ENCODE measurements around the gene CRYBA4. TPM values are rescaled to one million over a fixed set of nuclear protein-coding genes. Genes with fewer than 3 reads are reported as not detected.

The CRYBA4 gene
- polyA plus RNA-seq, 1 of the 3 experiments (the other 2 are of a cell fraction) = not detected

GRCh38 chr22:26587991-26588613 lies 33.7 kb upstream of the CRYBA4 start:
- no peaks in the 10 kb centered on the region; the same call in 1 of the 2 replicates for H4K20me1 ChIP-seq (ENCODE audit: insufficient read depth)
- peaks cover 20% of the 10 kb centered on the region for H3F3A ChIP-seq (replicated peaks; ENCODE audit: insufficient read depth)
- no peak overlapping the region for H3K9ac ChIP-seq
- H3K9me3 ChIP-seq = no peaks in the 10 kb centered on the region
- H2AFZ ChIP-seq (ENCODE audit: low read depth) = no peak overlapping the region
- DNase-seq = no peak
- H3K27ac ChIP-seq (ENCODE audit: low read depth in 2 of 2, low read length in 1 of 2) = no peak overlapping the region
- WGBS (ENCODE audit: low lambda C conversion rate) = 94% methylated on average over 4 of the region's 4 CpGs
- TF ChIP-seq TCF12 (IDR thresholded peaks at IDR 0.05) (no peak), TEAD4 (IDR thresholded peaks at IDR 0.05; ENCODE audit: borderline replicate concordance, insufficient read depth) (no peak), IRF3 (IDR thresholded peaks at IDR 0.05; ENCODE audit: low read depth, low read length) (no peak), FOXJ3 (CRISPR knock-in tag; IDR thresholded peaks at IDR 0.05) (no peak), TAF1 (IDR thresholded peaks at IDR 0.05; ENCODE audit: borderline replicate concordance, low read depth, low read length) (no peak), FOXM1 (IDR thresholded peaks at IDR 0.05; ENCODE audit: low read depth) (no peak), PBX3 (IDR thresholded peaks at IDR 0.05) (no peak), GABPA (IDR thresholded peaks at IDR 0.05; ENCODE audit: low read depth) (no peak), JUND (IDR thresholded peaks at IDR 0.05) (no peak), RXRA (IDR thresholded peaks at IDR 0.05; ENCODE audit: borderline replicate concordance, low read depth) (no peak), RFX5 (IDR thresholded peaks at IDR 0.05; ENCODE audit: low read length) (no peak), EZH2phosphoT487 (IDR thresholded peaks at IDR 0.05; ENCODE audit: borderline replicate concordance, low read depth) (no peak), RAD21 (IDR thresholded peaks at IDR 0.05; ENCODE audit: low read length) (no peak), FOSL2 (IDR thresholded peaks at IDR 0.05; ENCODE audit: borderline replicate concordance, low read depth) (no peak), MXI1 (IDR thresholded peaks at IDR 0.05; ENCODE audit: low read depth, low read length) (no peak)
- H3K4me2 ChIP-seq = no peak overlapping the region
- ChIA-PET CTCF (interaction anchor here (0.6 to 1.1 kb wide), 2 partner anchors 29 to 198 kb away, joined by 3 to 4 read pairs; no protein-coding TSS in a partner anchor), POLR2A (no interaction called here)
- no peaks in the 10 kb centered on the region for H3K27me3 ChIP-seq (ENCODE audit: insufficient read depth)
- H3K9me2 ChIP-seq = no peaks in the 10 kb centered on the region
- H3K4me1 ChIP-seq (ENCODE audit: control insufficient read depth in 1 of 2, insufficient read depth in 2 of 2, low read depth in 1 of 2, low read length in 1 of 2) = peaks cover 10 to 17% of the 10 kb centered on the region in 2 experiments; a peak in 3 of 4 replicates
- H3K36me3 ChIP-seq (replicated peaks in 1 of 2; ENCODE audit: control insufficient read depth in 1 of 2, insufficient read depth in 2 of 2, low read length in 1 of 2) = peaks cover 0 to 5% of the 10 kb centered on the region in 2 experiments
- no peak overlapping the region for H3K4me3 ChIP-seq (ENCODE audit: low read depth in 2 of 2, low read length in 1 of 2)
- H3K79me2 ChIP-seq (ENCODE audit: insufficient read depth) = peaks cover 38% of the 10 kb centered on the region
